A673 (cell line): ENCODE data around the gene SCGB3A2.

Experiments
- EZH2 ChIP-seq: fragments of 200-600 bp; sonication (generic); IDR thresholded peaks from 2 replicates; pipeline ENCODE4 v1.6.1; 2017; ENCODE audit warnings: borderline replicate concordance, low read depth, mild to moderate bottlenecking, mixed read lengths, antibody characterized with exemption, low read length; ENCODE audit not compliant: poor library complexity, severe bottlenecking
- TF ChIP-seq, protein P1 (sequence below): fragments of 300-800, 200-600 bp; sonication (generic); conservative IDR thresholded peaks from 2 replicates; pipeline ENCODE4 v1.5.1; 2017; ENCODE audit warnings: low read depth, mild to moderate bottlenecking, antibody characterized with exemption, low read length, moderate library complexity, mixed read lengths

DNA sequence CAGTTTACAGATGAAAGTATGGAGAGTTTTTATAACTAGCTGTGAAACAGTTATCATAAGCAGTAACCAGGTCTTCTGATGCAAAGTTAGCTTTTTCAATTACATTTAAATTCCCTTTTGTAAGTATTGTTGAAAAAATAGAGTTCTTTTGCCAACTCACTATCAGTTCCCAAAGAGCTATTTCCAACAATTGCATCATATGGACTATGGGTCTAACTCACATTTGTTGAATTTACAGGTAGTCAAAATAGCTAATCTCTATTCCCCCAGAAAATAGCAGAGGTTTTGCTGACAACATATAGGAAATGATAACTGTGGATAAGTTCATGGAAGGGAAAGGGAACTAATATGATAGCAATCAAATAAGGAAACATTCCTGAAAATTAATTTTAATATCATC is 48.5 kb upstream of the SCGB3A2 start:
- TF ChIP-seq, protein P1, sequence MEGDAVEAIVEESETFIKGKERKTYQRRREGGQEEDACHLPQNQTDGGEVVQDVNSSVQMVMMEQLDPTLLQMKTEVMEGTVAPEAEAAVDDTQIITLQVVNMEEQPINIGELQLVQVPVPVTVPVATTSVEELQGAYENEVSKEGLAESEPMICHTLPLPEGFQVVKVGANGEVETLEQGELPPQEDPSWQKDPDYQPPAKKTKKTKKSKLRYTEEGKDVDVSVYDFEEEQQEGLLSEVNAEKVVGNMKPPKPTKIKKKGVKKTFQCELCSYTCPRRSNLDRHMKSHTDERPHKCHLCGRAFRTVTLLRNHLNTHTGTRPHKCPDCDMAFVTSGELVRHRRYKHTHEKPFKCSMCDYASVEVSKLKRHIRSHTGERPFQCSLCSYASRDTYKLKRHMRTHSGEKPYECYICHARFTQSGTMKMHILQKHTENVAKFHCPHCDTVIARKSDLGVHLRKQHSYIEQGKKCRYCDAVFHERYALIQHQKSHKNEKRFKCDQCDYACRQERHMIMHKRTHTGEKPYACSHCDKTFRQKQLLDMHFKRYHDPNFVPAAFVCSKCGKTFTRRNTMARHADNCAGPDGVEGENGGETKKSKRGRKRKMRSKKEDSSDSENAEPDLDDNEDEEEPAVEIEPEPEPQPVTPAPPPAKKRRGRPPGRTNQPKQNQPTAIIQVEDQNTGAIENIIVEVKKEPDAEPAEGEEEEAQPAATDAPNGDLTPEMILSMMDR: no peak
- no peak for TF ChIP-seq EZH2
